ENCODE results near the gene JSRP1. TPM values are rescaled to one million over a fixed set of nuclear protein-coding genes. Genes with fewer than 3 reads are reported as not detected.

Gene JSRP1
- total and polyA plus RNA-seq, 10 of the 15 experiments (the other 5 are each of a cell fraction or from before 2014, with no cell fraction given): 0.41 to 0.91 (median 0.49) TPM; not detected in 7

DNA sequence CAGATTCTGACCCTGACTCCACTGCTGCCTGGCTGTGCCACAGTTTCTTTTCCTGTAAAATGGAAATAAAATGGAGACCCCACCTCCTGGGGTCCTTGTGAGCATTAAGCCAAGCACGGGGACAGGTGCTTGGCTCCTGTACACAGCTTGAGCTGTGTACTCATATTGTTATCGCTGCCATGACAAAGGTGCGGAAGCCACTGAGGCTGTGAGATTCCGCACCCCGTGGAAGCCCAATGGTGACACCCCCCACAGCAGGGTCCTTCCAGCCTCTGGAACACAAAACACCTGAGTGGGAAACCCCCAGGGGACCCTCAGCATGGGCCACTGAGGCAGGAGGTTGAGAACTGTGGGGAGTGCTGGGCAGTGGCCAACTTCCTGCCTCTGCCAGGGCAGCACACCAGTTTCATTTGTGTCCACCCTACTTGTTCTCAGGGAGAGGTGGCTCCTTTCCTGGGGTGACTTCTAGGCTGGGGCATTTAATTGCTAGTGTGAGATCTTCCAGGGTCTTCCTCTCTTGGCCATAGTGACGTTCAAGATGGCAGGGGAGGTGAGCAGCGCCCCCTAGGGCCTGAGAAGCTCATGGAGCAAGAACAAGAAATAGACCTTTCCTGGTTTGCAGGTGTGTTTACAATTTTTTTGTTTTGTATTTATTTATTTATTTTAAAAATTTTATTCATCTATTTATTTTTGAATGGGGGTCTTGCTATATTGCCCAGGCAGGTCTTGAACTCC lies 5.4 kb upstream of the JSRP1 start (continued):
- TF ChIP-seq, protein P1, sequence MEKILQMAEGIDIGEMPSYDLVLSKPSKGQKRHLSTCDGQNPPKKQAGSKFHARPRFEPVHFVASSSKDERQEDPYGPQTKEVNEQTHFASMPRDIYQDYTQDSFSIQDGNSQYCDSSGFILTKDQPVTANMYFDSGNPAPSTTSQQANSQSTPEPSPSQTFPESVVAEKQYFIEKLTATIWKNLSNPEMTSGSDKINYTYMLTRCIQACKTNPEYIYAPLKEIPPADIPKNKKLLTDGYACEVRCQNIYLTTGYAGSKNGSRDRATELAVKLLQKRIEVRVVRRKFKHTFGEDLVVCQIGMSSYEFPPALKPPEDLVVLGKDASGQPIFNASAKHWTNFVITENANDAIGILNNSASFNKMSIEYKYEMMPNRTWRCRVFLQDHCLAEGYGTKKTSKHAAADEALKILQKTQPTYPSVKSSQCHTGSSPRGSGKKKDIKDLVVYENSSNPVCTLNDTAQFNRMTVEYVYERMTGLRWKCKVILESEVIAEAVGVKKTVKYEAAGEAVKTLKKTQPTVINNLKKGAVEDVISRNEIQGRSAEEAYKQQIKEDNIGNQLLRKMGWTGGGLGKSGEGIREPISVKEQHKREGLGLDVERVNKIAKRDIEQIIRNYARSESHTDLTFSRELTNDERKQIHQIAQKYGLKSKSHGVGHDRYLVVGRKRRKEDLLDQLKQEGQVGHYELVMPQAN (conservative IDR thresholded peaks at IDR 0.05): no peak
- no peak for TF ChIP-seq RUNX3 (IDR thresholded peaks at IDR 0.05; ENCODE audit: low read length)
- TF ChIP-seq SMC3 (IDR thresholded peaks at IDR 0.05; ENCODE audit: borderline replicate concordance, low read length): peak; percentile 28; the same call in 1 of the 2 replicates
- no peak for TF ChIP-seq ZNF217 (IDR thresholded peaks at IDR 0.05)
- TF ChIP-seq FOXK2 (IDR thresholded peaks at IDR 0.05): no peak
- TF ChIP-seq, protein P2, sequence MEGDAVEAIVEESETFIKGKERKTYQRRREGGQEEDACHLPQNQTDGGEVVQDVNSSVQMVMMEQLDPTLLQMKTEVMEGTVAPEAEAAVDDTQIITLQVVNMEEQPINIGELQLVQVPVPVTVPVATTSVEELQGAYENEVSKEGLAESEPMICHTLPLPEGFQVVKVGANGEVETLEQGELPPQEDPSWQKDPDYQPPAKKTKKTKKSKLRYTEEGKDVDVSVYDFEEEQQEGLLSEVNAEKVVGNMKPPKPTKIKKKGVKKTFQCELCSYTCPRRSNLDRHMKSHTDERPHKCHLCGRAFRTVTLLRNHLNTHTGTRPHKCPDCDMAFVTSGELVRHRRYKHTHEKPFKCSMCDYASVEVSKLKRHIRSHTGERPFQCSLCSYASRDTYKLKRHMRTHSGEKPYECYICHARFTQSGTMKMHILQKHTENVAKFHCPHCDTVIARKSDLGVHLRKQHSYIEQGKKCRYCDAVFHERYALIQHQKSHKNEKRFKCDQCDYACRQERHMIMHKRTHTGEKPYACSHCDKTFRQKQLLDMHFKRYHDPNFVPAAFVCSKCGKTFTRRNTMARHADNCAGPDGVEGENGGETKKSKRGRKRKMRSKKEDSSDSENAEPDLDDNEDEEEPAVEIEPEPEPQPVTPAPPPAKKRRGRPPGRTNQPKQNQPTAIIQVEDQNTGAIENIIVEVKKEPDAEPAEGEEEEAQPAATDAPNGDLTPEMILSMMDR (IDR thresholded peaks at IDR 0.05 in 2 of 3, conservative IDR thresholded peaks at IDR 0.05 in 1 of 3; ENCODE audit: control insufficient read depth in 2 of 3, extremely low read depth in 1 of 3, insufficient read depth in 1 of 3, low read depth in 3 of 3, low read length in 3 of 3): peak; percentile 56 to 77 (median 76)
- peak; percentile 21; the same call in 1 of the 2 replicates for TF ChIP-seq CREM (IDR thresholded peaks at IDR 0.05; ENCODE audit: low read depth)

All from GM12878 (cell line).